Epidermal melanocyte (primary cell): ENCODE data around the gene IKZF4.
"Not testable (repeated sequence)": the region's sequence is repeated elsewhere in the genome, so short reads cannot be mapped to it uniquely, and the experiment has no call there.

Source experiments
- DNase-seq: peaks from one replicate; pipeline ENCODE4 v3.0.0; 2011; ENCODE audit warnings: low spot score; ENCODE audit not compliant: insufficient read length

The IKZF4 gene

DNA sequence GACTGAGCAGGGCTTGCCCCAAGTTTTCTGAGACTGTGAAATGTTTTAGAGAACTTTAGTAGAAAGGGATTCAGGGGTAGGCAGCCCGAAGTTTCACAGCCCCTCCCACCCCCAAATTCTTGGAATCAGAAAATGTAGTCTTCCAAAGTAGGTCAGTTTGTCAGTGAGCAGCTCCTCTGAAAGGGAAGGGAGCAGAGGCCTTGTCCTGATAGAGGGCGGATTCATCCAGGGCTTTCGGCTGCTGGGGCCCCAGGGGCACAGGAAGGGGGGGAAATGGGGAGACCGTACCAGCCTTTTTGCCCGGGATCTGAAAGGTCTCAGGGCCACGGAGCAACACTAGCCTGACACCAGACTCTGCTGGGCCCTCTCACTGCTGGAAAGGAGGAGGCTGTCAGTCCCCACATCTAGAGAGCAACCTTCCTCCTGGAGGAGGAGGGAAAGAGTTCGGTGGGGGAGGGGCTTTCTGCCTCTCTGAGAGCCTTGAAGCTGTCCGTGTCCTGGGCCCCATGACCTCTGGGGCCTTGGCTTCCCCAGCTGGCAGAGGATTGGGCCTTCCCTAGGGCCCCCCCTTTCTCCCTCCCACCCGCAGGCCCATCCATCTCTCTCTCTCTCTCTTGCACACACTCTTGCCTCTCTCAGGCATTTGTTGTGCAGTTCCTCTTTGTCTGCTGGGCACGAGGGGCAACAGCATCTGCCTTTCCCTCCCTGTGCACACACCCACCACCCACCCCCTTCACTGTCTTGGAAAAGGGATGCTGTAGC, at the start of gene IKZF4:
TSS of gene IKZF4 (plus strand) at position 621 of the 762 bp plus-strand sequence. CDS start 451 bp downstream, outside the sequence.
- DNase-seq, result no peak

DNA sequence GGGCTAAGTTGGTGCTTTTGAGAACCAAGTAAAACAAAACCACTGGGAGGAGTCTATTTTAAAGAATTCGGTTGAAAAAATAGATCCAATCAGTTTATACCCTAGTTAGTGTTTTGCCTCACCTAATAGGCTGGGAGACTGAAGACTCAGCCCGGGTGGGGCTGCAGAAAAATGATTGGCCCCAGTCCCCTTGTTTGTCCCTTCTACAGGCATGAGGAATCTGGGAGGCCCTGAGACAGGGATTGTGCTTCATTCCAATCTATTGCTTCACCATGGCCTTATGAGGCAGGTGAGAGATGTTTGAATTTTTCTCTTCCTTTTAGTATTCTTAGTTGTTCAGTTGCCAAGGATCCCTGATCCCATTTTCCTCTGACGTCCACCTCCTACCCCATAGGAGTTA, 48.8 kb upstream of the IKZF4 start:
- DNase-seq, result no peak

- DNase-seq, result no peak
Measured at GRCh38 chr12:55972456-55972855, 48.4 kb upstream of the IKZF4 start.

DNA sequence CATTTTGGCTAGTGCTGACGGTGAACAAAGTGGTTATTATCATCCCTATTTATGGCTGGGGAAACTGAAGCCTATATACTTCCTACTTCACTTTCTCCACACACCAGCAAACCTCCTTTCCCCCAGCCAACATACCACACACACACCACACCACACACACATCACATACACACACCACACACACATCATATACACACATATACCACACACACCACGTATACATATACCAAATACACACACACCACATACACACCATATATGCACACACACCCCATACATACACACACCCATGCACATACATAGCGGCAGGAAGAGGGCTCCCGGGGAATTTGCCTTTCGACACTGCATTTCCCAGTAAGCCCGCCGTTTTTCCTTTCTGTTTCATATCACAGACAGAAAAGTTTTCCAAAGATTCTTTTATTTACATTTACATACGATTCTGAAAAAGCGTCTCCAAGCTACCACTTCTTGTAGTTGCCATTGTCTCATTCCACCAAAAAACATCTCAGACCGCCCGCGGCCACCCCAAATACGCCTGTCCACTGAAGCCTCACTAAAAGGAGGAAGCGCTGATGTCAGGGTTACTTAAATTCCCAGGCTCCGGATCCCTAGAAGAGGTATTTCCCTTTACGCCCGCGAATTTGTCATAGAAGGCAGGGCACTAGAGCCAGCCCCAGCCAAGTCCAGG, 47.8 kb upstream of the IKZF4 start:
- DNase-seq, result no peak

DNA sequence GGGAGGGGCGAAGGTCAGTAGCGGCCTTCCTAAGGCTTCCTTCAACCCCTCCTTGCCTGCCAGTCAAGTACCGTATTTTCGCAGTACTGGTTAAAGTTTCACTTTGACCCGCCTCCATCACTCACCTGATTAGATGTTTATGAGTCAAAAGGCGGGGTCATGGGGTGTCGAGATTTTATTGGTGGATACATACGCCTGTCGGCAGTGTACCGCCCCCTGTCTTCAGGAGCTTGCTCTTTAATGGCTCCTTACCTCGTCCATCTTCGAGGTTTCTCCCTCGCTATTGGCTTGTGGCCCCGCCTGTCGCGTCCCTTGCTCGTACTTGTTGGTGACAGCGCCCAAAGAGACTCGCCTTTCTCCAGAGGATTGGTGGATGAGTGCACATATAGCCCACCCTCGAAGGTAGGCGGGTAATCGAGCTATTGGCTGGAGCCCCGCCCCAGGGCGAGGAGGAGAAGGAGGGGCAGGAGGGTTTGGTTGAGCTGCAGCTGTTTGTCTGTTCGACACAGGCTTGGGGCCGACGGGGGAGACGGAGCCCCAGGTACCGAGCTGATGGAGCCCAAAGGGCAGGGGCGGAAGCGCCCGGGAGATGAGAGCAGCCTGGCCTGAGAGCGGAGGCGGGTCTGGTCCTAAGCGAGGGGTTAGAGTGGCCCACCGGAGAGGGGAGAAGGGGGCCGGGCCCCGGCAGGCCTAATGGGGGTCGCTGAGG, 47.1 kb upstream of the IKZF4 start, which contains the start of gene RAB5B:
TSS of gene RAB5B (plus strand) at position 480 of the 709 bp plus-strand sequence. CDS start 12,883 bp downstream, outside the sequence.
- DNase-seq, result peak; percentile 93

DNA sequence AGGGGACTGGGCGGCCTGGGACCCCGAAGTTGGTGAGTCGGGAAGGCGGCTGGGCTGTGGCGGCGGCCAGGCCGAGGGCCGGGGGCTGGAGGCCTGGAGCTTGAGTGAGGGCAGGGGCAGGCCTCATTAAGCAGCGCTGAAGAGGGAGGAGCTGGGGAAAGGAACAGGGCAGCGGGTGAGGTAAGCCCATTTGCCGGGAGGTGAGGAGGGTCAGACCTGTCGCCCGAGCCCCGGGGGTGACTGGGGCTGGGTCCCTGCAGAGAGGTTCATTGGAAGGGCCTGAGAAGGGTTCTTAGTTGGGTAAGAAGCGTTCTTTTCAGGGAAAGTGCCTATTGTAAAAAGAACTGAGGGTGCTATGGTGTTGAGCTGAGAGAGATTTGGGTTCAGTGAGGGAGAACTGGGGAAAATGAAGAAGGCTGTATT, 46.5 kb upstream of the IKZF4 start:
- DNase-seq, result no peak

DNA sequence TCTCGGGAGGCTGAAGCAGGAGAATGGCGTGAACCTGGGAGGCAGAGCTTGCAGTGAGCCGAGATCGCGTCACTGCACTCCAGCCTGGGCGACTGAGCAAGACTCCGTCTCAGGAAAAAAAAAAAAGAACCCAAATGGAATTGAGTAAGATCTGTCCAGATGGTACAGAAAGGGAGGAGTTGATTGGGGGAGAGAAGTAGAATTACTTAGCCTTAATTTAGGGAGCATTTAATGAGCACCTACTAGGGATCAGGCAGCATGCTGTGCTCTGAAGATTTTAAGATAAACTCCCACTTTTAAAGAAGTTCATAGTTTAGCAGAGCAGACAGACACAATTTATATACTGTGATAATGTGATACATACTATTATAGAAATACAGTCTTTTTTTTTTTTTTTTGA, 42.5 kb upstream of the IKZF4 start:
- no peak for DNase-seq

- DNase-seq, result no peak
Measured at GRCh38 chr12:55979069-55979468, 41.8 kb upstream of the IKZF4 start.

- DNase-seq, result not testable (repeated sequence)
Measured at GRCh38 chr12:55981882-55982281, 39.0 kb upstream of the IKZF4 start.

DNA sequence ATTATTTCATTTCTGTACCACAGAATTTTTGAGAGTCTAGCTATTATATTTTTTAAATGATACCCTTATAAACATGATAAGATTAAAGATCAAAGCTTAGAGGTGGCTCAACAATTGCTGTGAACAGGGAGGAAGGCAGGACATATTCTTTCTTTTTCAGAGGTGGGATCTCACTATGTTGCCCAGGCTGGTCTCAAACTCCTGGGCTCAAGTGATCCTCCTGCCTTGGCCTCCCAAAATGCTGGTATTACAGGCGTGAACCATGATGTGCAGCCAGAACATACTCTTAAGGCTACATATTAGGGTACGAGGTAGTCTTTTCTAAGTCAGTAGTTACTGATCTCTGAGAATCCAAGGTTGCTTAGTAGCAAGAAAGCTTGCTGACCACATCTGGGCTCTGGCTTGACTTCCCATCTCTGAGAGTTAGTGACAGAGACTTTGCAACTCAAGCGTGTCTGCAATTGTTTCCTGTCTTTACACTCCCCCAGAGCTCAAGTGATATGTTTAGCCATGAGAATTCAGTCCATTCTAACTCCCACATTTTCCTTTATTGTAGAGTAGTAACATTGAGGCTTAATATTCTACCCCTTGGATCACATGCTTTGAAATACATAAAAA, 38.4 kb upstream of the IKZF4 start:
- DNase-seq, result no peak

DNA sequence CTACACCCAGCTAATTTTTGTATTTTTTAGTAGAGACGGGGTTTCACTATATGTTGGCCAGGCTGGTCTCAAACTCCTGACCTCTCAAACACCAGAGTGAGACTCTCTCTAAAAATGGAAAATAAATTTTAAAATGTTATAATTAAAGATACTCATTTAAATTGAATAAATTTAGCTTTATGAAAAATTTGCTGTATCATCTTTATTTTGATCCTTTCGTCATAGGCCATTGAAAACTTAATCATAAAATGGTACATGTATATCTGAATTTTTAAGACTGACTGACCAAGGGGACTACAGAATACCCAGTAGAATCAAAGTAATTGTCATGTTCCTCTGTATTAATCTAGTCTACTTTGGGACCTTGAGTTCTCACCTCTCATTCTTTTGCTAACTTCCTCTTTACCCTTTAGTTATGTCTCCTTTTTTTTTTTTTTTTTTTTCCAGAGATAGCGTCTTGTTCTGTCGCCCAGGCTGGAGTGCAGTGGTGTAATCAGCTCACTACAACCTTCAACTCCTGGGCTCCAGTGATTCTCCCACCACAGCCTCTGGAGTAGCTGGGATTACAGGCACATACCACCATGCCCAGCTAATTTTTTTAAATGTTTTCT, 37.5 kb upstream of the IKZF4 start:
- no peak for DNase-seq

GRCh38 chr12:55984861-55985260, 36.0 kb upstream of the IKZF4 start:
- DNase-seq, result no peak

- DNase-seq, result no peak
Measured at GRCh38 chr12:55985341-55985740, 35.5 kb upstream of the IKZF4 start.

- DNase-seq, result not testable (repeated sequence)
Measured at GRCh38 chr12:55985976-55986375, 34.9 kb upstream of the IKZF4 start.

- DNase-seq, result no peak
Measured at GRCh38 chr12:55991110-55991509, 29.7 kb upstream of the IKZF4 start.

- no peak for DNase-seq
Measured at GRCh38 chr12:55993230-55993853, 27.5 kb upstream of the IKZF4 start.

GRCh38 chr12:55995366-55995765, 25.5 kb upstream of the IKZF4 start:
- DNase-seq, result no peak

GRCh38 chr12:55996201-55996714, 24.6 kb upstream of the IKZF4 start:
- DNase-seq, result peak; percentile 62

DNA sequence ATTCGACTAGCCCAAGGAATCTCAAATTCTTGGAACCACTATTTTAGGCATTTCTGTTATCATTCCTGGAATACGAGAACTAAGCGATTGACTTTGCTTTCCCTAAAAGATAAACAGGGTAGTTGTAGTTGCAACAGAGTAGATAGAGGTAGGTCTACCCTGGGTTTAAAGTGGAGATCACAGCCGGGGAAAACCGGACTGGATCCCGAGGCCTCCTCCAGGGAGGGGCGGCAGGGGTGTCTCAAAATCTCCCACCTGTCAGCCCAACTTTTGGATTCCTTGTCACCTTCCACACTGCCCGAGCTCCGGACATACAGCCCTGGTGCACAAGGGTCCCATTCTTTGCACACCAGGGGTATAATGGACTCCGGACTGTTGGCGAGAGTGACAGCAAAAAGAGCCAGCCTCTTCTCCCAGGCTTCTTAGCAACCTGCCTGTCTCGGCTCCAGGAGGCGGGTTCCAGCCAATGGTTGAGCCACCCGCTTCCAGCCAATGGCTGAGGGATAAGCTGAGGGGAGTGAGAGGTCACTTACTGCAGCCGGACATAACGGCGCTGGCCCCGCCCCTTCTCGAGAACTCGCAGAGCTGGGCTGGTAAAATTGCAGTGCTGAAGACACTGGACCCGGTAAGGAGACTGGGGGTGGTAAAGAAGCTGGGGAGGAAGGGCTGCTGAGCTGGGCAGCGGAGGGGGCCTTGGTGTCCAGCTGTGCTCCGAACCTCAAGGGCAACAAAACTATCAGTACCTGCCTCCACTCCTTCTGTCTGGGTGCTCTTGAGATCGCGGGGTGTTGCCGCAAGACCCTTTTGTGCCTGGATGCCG, 23.9 kb upstream of the IKZF4 start, which contains the start of gene SUOX:
TSS of gene SUOX (plus strand) at position 562 of the 820 bp plus-strand sequence. CDS start 4,946 bp downstream, outside the sequence.
- peak; percentile 100 for DNase-seq

GRCh38 chr12:55997535-55997859, 23.3 kb upstream of the IKZF4 start:
- DNase-seq, result no peak
